Posterior vena cava (tissue), 2 donors: ENCODE measurements around the gene CD46. TPM values are rescaled to one million over a fixed set of nuclear protein-coding genes. Genes with fewer than 3 reads are reported as not detected.

ENCODE experiments used
- DNase-seq: peaks from one replicate; pipeline ENCODE4 v3.0.0-alpha.2; 2020; ENCODE audit warnings: low spot score
- intact Hi-C, 2 donors: fragments of 100-400 bp; cut with DNase I; formaldehyde crosslinking; loops; one replicate each; pipeline versions ENCODE4 v1.14.1 to v1.14.2; 2022 to 2023
- total RNA-seq, 2 donors: library from RNA; stranded (reverse); fragmentation: NEBNext Ultra II Directional; extraction: Animal tissue kit (Norgen Biotek cat#: 25700); gene quantifications; one replicate each; pipeline ENCODE4 v1.2.1, GENCODE V29; 2021
- donor health status: DM: yes; HTN: yes; CAD: no.
- donor health status: DM: yes; HTN: yes; CAD: no.

Gene CD46
- total RNA-seq, 2 donors from 2014 or later = 129 to 165 TPM

DNA sequence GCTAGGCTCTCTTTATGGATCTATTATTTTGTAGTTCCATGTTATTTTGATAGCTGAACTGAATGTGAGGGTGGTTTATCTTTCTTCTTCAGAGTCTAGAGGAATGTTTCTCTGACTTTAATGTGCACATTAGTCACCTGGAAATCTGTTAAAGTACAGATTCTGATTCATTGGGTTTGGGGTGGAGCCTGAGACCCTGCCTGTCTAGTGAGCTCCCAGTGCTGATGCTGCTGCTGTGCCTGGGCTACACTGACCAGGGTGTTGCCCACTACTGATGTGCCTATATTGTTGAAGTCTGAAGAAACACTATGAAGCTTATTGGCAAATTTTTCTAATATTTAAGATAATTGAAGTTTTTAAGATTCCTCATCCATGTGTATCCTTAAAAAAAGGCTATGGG is 35.9 kb downstream of the CD46 start:
- intact Hi-C loops = no loop called here
- no peak for DNase-seq

DNA sequence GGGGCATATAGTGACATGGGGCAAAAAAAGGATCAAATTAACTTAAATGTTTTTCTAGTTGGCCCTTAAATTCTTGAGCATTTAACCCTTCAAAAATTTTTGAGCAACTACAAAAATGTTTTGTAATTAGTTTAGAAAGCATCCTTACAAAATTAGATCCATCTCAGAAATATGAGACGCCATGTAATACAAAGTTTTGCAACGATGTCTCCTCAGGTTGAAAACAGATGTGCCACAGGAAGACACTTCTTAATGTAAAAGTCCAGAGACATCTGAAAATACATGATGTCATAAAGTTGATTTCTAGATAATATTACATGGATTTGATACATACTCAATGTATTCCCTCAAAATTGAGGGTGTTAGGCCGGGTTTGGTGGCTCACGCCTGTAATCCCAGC is 37.5 kb downstream of the CD46 start:
- intact Hi-C loops = no loop called here
- no peak for DNase-seq

DNA sequence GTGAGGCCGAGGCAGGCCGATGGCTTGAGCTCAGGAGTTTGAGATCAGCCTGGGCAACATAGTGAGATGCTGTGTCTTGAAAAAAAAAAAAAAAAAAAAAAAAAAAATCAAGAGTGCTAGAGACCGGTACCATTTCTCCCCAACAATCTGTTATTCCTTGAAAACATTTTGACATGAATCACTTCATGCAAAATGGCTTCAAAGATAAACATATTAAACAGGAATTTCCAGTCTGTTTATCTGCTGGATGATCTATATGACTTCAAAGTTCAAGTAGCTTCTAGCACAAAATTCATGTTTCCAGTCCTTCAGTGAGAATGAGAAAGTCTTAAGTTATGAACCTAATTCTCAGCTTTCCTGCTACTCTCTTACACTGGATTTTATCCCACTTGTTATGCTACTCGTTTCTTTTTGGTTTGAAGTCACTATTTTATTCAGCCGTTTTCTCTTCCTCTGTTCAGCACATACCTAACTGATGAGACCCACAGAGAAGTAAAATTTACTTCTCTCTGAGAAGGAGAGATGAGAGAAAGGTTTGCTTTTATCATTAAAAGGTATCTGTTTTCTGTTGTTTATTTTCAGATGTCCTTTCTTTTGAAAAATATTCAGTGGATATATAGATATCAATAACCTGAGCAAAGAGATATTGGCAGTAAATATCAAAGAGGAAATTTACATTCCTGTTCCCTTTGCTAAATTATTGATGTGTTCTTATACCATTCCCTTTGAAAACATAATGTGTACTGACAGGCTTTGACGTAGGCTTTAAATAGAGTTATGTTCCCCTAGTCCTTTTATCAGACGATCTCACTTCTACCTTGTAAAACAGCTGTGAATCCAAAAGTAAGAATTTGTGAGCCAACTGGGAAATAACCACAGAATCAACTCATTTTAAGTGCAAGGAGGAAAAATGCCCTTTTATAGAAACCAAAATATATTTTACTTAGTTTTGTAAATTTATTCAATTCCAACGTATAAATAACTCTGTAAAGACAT is 38.2 kb downstream of the CD46 start:
- intact Hi-C loops = no loop called here
- no peak for DNase-seq

DNA sequence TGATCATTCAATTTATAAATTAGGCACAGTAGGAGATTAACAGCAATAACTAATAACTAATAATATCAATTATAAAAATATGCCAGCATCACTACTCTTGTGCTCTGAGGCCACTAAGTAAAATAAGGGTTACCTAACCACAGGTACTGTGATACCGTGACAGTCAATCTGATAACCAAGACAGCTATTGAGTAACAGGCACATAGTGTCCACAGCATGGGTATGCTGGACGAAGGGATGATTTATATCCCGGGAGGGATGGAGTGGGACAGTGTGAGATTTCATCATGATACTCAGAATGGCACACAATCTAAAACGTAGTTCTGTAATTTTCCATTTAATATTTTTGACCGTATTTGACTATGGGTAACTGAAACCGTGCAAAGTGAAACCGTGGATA is 39.4 kb downstream of the CD46 start:
- intact Hi-C loops = no loop called here

DNA sequence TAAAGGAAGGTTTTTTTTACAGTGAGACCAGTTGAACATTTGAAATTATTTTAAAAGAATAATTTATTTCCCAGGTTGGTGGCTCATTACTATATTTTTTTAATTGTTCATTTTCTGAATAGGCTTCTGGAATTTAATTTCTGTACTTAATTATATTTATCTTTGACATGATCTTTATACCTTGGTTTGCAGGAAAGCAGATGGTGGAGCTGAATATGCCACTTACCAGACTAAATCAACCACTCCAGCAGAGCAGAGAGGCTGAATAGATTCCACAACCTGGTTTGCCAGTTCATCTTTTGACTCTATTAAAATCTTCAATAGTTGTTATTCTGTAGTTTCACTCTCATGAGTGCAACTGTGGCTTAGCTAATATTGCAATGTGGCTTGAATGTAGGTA is 41.5 kb downstream of the CD46 start:
- no peak for DNase-seq
- intact Hi-C loops = no loop called here

More for the DNA sequence above, 39.4 kb downstream of the CD46 start:
- DNase-seq = no peak

DNA sequence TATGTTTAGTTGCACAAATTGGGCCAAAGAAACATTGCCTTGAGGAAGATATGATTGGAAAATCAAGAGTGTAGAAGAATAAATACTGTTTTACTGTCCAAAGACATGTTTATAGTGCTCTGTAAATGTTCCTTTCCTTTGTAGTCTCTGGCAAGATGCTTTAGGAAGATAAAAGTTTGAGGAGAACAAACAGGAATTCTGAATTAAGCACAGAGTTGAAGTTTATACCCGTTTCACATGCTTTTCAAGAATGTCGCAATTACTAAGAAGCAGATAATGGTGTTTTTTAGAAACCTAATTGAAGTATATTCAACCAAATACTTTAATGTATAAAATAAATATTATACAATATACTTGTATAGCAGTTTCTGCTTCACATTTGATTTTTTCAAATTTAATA is 43.0 kb downstream of the CD46 start:
- intact Hi-C loops = no loop called here

DNA sequence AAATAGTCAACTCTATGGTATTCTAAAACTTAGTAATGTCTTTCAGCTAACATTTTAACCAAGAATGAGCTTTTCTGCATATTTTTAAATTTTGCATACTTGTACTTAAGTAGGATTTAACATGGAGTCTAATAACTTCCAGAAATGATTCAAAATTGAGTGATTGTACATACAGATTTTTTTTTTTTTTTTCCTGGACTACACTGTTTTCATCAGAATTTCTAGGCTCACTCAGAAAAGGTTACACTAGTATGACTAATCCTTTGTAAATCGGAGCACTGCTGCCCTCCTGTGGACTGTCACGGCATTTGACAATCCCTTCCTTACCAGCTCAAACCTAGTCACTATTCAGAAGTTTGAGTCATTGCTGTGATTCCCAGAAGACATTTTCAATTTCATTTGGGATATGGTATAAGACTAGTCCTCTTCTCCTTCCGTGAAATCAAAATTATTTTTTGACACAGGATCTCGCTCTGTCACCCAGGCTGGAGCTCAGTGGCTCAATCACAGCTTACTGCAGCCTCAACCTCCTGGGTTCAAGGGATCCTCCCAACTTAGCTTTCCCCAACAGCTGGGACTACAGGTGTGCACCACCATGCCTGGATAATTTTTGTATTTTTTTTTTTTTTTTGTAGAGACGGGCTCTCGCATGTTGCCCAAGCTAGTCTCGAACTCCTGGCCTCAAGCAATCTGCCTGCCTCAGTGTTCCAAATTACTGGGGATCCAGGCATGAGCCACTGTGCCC is 45.5 kb downstream of the CD46 start:
- peak; percentile 96 for DNase-seq
- intact Hi-C loops = no loop called here

More for the DNA sequence above, 43.0 kb downstream of the CD46 start:
- DNase-seq = no peak

DNA sequence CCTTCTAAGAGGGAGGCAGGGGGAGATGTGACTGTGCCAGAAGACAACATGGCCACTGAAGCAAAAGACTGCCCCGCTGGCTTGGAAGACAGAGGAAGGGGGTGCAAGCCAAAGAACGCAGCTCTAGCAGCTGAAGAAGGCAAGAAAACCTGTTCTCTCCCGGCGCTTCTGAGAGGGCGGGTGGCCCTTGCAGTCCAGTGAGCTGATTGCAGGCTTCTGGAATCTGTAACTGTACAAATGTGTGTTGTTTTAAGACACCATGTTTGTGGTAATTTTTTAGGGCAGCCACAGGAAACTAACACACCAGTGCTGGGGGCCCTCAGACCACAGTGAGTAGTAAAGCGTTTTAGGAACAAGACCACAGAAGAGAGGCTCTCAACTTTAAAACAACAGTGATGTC is 47.0 kb downstream of the CD46 start:
- DNase-seq = no peak
- intact Hi-C loops = no loop called here

DNA sequence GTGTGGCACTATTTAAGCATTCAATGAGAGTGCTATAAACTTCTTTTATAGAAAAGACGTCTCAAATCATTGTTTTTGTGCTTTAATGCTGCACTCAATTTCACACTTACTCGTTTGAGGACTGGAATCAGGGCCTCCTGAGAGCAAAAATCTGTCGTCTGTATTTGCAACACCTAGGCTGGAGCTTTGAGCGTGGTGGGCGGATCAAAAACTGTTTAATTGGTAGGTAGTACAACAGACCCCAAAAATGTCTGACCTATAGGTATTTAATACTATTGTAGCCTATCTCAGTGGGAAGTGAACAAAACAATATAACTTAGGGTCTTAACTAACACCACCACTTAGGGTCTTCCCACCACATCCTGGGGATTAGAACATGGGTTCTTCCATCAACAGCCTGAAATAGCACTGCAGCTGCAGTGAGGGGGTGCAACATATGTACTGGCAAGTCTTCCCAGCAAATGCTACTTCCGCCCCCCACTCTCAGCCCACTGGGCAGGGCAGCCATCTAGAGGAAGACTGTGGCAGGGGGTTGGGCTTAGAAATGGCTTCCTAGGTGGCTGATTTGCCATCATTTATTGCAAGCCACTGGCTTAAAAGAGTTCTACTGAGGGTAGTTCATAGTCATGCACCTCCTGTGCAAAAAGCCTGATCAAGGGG is 48.3 kb downstream of the CD46 start:
- no peak for DNase-seq
- intact Hi-C loops = no loop called here

DNA sequence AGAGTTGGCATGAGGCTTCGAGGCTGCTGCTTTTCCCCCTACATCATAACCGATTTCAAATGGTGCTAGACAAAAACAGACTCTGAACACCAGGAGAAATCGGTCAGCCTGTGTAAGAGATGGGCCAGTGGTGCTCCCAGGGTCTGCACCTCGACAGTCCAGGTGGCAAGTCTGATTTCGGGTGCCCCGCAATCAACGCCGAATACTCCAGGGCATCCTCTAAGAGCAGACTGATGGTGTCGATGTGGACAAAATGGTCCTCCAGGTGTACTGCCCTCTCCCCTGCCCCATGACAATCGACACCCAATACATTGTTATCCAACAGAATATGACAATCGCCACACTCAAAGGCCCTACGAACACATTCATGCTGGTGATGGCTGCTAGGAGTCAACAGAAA is 50.0 kb downstream of the CD46 start:
- intact Hi-C loops = no loop called here
- DNase-seq = no peak

DNA sequence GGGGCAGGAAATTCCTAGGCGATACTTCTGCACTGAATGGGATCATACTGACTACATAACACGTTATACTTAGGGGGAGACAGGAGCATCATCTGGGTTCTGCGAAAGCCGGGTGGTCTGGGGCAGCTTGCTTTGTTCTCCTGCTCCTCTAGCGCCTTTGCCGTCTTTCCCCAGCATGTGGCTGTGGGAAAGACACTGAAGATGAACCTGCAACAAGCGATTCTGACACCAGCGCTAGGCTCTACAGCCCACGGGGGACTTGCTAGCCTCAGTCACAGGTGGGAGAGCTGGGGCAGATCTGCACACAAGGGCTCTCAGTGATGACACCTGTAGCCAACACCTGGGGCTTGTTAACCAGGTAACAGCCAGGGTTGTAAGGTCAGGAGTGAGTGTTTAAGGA is 51.8 kb downstream of the CD46 start:
- no peak for DNase-seq
- intact Hi-C loops = no loop called here

DNA sequence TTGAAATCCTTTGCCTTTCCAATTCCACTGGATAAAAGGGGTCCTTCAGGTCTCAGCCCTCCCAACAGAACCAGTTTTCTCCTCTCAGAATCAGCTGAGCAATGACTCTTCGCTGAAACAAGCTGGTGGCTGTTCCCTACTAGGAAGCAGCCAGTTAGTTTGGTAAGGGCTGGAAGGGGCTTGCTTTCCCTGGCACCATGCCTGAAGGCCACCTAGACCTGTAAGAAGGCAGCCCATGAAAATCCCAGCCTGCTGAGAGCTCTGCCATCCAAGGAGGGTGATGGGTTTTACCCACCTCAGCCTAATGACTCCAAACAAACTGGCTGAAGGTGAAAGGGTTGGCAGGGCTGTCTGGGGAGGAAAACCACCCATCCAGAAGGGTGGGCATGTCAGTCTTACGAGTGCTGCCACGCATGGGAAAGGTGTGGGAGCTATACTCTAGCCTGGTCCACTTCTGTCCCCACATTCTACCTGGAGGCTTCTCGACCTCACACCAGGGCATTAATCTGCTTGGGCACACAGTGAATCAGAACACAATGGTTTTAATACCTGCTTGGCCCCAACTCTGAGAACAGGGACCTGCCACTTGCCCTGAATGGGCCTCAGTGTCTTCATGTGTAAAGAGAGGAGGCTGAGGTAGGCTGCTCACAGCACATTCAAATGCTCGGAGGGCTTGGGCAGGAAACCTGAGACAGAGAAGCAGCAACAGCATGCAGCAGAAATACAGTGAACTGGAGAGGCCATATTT is 53.0 kb downstream of the CD46 start:
- intact Hi-C loops = no loop called here
- DNase-seq = no peak

DNA sequence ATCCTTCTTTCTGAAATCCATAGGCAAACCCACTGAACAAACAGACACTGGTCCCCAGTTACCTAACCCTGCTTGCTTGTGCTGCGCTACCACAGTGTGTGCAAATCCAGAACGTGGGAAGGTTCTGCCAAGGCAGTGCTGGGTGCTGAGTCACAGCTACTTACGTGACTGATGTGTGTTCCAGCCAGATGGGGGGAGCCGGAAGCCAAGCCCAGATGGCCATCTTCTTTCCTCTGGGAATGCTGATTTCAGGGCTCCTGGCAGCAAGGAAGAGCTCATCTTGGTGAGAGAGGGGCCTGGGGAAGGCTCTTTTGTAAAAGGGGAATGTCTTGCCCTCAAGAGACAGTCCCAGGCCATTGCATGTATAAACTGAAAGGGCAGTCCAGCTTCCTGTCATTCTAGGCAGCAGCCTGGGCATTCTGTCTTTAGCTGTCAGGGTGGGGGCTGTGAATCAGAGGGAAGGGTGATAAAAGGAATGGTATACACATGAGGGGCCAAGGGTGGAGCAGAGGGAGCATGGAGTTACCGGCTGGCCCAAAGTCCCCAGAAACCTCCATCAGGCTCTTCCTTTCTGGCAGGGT is 54.1 kb downstream of the CD46 start:
- intact Hi-C loops = no loop called here
- peak; percentile 95 for DNase-seq

DNA sequence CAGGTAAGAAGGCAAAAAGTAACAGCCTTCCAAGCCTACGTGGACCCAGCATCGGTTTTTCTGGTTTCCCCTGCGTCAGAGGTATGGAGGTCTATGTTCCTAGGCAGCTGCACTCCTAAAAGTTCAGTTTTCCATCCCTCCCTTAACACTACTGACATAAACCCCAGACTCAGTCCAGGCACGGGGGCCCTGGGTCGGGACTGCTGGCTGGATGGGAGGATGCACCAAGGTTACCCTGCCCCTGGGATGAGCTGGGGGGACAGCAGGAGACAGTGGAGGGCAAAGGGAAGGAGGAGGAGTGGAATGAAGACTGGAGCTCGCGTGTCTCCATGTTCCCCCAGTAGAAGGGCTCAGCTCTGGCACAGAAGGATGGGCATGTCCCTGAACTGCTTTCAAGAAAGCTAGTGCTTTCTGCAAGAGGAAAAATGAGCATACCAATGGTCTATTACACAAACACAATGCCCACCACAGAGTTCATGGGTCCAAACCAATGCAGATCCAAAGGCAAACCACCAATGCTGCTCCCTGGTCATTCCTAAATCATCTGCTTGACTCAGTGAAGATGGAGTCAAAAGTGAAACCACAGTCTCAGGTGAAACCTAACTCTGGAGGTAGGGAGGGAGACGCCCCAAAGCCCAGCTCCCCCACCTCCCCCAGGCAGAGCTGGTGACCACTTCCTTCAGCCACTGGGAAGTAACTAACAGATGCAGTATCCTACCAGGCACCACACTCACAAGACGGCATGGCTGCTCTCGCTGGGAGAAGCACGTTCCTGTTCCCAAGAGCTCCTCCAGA is 54.9 kb downstream of the CD46 start:
- intact Hi-C loops = no loop called here

DNA sequence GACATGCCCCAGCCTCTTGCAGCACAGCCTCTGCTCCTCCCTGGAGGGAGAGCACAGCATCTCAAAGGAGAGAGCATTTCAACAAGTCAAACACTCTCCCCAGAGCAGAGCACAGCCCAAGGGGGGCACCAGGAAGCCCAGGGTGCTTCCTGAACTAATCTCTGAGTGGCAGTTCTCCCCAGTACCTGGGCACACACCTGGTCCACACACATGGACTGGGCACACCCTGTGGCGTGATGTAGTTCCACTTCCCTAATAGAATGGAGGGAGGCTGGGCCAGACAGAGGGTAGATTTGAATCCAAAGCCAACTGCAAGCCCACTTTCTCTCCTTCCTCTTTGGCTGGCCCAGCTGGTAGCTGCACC is 55.5 kb downstream of the CD46 start:
- intact Hi-C loops = no loop called here
- no peak for DNase-seq

More for the DNA sequence above, 54.9 kb downstream of the CD46 start:
- DNase-seq = no peak

DNA sequence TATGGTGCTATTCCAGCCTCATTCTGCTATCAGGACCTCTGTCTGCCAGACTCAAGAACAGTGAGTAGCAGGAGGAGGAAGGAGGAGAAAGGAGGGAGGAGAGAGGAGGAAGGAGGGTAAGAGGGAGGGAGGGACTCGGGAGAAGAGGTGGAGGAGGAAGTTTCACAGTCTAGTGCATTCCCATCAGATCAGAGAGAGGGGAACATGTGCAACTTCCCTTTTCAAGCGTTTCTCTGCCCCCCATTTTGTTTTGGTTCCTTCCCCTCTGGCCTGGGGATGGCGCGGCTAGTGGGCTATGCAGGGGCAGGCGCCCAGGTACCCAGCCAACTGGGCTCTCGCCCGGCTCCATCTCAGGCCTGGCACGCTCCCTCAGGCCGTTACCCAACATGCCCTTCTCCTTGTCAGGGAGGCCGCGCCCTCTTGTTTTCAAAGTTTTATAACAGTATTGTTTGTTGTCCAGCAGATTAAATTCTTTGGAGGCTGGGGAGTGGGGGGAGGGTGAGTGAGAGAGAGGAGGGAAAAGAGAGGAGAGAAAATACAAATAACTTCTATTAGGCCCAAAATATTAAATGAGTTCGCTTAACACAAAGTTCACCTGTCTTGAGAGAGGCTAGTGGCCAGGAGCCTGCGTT is 56.0 kb downstream of the CD46 start:
- no peak for DNase-seq
- intact Hi-C loops = no loop called here

DNA sequence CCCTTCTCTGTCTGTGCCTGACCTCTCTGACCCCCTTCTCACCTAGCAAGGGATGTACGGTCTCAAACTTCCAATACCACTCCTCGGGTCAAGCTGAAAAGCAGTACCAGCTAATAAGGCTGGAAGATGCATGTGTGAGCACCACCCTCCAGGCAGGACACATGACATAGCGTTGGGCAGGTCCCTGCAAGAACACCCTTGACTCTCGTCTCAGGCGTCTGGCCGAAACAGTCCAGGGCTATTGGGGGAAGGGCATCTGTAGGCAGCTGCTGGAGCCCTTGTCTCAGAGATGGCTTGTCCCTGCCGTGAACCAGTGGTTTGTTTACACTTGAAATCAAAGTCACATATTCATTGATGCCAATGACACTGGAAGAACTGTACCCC is 56.5 kb downstream of the CD46 start:
- DNase-seq = no peak
- intact Hi-C loops = no loop called here
